DND-41 (cell line): ENCODE measurements around the gene RPA1.

ENCODE experiments used
- CTCF ChIP-seq: IDR thresholded peaks from 2 replicates; pipeline ENCODE4 v1.5.1; 2012; ENCODE audit warnings: borderline replicate concordance, low read length, moderate library complexity, mild to moderate bottlenecking; ENCODE audit not compliant: poor library complexity, severe bottlenecking; ENCODE audit errors: extremely low read depth
- EZH2 ChIP-seq: IDR thresholded peaks from 3 replicates; pipeline ENCODE4 v1.6.1; 2012; ENCODE audit warnings: borderline replicate concordance, low read depth, mild to moderate bottlenecking, moderate library complexity, low read length, inconsistent platforms; ENCODE audit not compliant: severe bottlenecking

- TF ChIP-seq CTCF: no peak
- no peak for TF ChIP-seq EZH2
These were observed 76.9 kb downstream of the RPA1 start for GRCh38 chr17:1906662-1907101.
